ENCODE measurements around the gene MACROD2.

The MACROD2 gene

DNA sequence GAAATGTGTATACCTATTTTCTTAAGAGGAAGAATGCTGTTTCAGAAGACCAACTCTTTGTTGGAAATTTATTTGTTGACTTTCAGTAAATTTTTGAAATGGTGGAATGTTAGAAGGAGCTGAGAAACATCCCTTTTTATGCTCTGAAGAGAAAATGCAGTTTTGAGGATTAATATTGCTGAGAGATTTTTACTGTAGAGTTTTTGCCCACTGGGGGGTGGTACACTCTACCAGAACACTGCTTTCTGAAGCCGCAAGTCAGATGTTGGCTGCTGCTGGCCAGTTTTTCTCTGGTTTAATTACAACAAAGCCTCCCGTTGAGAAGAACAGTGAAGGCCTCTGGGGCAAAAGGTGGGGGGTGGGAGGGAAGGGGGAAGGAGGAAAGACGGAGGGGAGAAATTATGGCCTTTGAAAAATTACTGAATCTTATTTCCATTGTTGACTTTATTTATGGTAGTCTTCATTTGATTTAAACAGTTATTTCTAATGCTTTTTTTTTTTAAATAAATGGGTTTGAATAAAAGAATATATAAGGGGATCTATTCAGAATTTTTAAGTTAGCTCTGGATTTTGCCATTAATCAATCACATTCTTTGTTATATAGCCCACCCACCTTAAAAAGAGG lies 339.1 kb downstream of the MACROD2 start (continued):
- no peak for TF ChIP-seq PPARA (CRISPR knock-in tag; IDR thresholded peaks at IDR 0.05; ENCODE audit: borderline replicate concordance)
- TF ChIP-seq TOX (CRISPR knock-in tag; IDR thresholded peaks at IDR 0.05; ENCODE audit: borderline replicate concordance): no peak
- TF ChIP-seq GLIS3 (CRISPR knock-in tag; IDR thresholded peaks at IDR 0.05): no peak
- no peak for TF ChIP-seq ZFP3 (CRISPR knock-in tag; IDR thresholded peaks at IDR 0.05)
- TF ChIP-seq SNAI2 (CRISPR knock-in tag; IDR thresholded peaks at IDR 0.05): no peak
- TF ChIP-seq BACH2 (CRISPR knock-in tag; IDR thresholded peaks at IDR 0.05; ENCODE audit: borderline replicate concordance): no peak
- TF ChIP-seq, protein P1, sequence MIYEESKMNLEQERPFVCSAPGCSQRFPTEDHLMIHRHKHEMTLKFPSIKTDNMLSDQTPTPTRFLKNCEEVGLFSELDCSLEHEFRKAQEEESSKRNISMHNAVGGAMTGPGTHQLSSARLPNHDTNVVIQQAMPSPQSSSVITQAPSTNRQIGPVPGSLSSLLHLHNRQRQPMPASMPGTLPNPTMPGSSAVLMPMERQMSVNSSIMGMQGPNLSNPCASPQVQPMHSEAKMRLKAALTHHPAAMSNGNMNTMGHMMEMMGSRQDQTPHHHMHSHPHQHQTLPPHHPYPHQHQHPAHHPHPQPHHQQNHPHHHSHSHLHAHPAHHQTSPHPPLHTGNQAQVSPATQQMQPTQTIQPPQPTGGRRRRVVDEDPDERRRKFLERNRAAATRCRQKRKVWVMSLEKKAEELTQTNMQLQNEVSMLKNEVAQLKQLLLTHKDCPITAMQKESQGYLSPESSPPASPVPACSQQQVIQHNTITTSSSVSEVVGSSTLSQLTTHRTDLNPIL (CRISPR knock-in tag; IDR thresholded peaks at IDR 0.05; ENCODE audit: low read depth): no peak
- no peak for TF ChIP-seq CSDC2 (CRISPR knock-in tag; IDR thresholded peaks at IDR 0.05)

DNA sequence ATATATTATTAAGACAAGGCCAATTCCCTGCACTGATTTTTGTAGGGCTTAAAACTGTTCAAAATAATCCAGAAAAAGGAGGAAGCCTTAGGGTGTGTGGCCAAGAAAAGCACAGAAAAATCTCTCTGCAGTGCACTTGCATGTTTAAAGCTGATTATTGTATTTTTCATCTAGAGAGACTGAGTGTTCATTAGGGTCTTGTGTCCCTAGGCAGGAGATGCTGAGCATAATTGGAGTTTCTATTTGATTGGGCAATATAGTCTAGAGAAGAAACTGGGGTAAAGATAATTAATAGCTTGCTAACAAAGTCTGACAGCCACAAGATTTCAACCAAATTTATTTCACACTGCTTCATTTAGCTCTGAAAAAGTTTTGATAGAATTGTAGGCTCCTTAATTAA lies 339.7 kb downstream of the MACROD2 start:
- TF ChIP-seq ZC3H10 (CRISPR knock-in tag; IDR thresholded peaks at IDR 0.05) (no peak), ZNF565 (CRISPR knock-in tag; conservative IDR thresholded peaks at IDR 0.05; ENCODE audit: low read depth) (no peak), GLIS3 (CRISPR knock-in tag; IDR thresholded peaks at IDR 0.05) (no peak), SNAI2 (CRISPR knock-in tag; IDR thresholded peaks at IDR 0.05) (no peak), CSDC2 (CRISPR knock-in tag; IDR thresholded peaks at IDR 0.05) (no peak), TOX (CRISPR knock-in tag; IDR thresholded peaks at IDR 0.05; ENCODE audit: borderline replicate concordance) (no peak), ZNF8 (CRISPR knock-in tag; IDR thresholded peaks at IDR 0.05) (no peak), ARNTL (CRISPR knock-in tag; IDR thresholded peaks at IDR 0.05; ENCODE audit: borderline replicate concordance, low read depth) (no peak), ISL1 (CRISPR knock-in tag; IDR thresholded peaks at IDR 0.05) (no peak)
- no peak for ATAC-seq

DNA sequence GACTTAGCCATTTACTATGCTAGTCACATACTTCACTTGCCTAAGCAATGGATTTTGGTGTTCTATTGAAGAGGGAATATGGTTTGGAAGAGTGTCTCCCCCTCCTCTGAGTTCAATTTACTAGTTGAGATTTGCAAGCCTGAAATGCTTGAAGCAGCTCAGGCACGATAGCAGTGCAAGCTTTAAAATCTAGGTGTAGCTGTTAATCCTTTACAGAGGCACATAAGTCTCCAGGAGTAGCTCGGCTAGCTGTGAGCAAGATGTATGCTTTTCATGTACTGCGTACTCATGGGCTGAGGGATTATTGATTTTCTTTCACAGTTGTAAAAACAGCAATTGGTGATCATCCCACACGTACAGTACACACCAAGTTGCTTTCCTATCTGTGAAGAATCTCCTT lies 341.4 kb downstream of the MACROD2 start:
- peak; percentile 68 for ATAC-seq

DNA sequence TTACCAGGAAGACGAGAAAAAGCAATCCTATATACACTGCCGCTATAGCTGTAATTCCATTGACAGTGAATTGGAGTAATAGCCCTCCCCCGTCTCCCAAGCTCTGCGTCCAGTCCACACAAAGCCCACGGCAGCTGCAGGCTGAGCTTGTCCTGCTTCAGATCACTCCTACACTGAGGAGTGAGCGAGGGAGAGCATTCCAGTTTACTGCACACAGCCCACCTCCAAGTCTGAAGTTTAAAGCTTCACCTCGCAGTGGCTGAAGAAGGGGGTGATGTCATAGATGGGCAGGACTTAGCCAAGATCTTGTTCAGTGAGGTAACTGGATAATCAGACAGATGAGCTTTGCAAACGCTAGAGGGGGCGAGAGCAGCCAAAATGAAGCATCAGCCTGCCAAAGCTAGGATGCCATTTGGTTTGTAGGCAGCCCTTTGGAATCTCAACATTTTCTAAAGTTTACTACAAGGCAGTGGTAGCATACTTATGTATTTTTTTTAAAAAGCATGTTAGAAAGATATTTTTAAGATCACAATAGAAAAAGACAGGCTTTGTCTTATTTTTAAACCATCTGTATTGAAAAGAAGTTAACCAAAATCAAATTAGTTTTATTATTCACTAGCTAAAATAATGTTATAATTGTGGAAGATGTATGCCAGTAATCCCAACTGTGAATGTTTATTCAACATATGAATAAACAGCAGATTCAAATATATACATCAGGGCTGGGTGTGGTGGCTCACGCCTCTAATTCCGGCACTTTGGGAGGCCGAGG lies 342.3 kb downstream of the MACROD2 start, which contains the start of gene FLRT3:
TSS of gene FLRT3 (minus strand) at position 213 of the 772 bp plus-strand sequence. CDS start 10,106 bp downstream, outside the sequence.
- TF ChIP-seq ISL1 (CRISPR knock-in tag; IDR thresholded peaks at IDR 0.05) (0 out of 2 replicates have a peak, but pooled peaks have one; percentile 22), ARNTL (CRISPR knock-in tag; IDR thresholded peaks at IDR 0.05; ENCODE audit: borderline replicate concordance, low read depth) (no peak)
- TF ChIP-seq, protein P2, sequence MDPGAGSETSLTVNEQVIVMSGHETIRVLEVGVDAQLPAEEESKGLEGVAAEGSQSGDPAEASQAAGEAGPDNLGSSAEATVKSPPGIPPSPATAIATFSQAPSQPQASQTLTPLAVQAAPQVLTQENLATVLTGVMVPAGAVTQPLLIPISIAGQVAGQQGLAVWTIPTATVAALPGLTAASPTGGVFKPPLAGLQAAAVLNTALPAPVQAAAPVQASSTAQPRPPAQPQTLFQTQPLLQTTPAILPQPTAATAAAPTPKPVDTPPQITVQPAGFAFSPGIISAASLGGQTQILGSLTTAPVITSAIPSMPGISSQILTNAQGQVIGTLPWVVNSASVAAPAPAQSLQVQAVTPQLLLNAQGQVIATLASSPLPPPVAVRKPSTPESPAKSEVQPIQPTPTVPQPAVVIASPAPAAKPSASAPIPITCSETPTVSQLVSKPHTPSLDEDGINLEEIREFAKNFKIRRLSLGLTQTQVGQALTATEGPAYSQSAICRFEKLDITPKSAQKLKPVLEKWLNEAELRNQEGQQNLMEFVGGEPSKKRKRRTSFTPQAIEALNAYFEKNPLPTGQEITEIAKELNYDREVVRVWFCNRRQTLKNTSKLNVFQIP (CRISPR knock-in tag; IDR thresholded peaks at IDR 0.05; ENCODE audit: borderline replicate concordance, low read depth): peak; percentile 73; the same call in 1 of the 2 replicates
- ATAC-seq: peak; percentile 95

More for the DNA sequence above, 341.4 kb downstream of the MACROD2 start:
- TF ChIP-seq RARB (CRISPR knock-in tag; IDR thresholded peaks at IDR 0.05): no peak

DNA sequence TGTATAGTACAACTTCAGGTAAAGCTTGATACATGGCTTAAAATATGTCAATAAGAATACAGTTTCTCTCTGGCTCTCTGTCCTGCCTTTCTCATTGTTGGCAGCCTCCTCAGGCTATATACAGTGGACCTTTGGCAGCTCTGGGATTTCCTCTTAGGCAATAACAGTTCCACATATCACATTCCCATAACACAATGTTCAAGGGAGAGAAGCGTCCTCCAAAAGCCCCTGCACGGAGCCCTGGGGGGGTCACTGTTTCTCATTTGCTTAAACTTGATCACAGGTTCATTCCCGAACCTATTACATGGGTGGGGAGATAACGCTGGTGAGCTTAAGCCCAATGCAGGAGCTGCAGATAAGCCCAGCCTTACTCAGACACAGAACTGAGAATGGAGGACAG lies 346.5 kb downstream of the MACROD2 start:
- no peak for TF ChIP-seq ZFP30 (CRISPR knock-in tag; IDR thresholded peaks at IDR 0.05)
- TF ChIP-seq, protein P3, sequence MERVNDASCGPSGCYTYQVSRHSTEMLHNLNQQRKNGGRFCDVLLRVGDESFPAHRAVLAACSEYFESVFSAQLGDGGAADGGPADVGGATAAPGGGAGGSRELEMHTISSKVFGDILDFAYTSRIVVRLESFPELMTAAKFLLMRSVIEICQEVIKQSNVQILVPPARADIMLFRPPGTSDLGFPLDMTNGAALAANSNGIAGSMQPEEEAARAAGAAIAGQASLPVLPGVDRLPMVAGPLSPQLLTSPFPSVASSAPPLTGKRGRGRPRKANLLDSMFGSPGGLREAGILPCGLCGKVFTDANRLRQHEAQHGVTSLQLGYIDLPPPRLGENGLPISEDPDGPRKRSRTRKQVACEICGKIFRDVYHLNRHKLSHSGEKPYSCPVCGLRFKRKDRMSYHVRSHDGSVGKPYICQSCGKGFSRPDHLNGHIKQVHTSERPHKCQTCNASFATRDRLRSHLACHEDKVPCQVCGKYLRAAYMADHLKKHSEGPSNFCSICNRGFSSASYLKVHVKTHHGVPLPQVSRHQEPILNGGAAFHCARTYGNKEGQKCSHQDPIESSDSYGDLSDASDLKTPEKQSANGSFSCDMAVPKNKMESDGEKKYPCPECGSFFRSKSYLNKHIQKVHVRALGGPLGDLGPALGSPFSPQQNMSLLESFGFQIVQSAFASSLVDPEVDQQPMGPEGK (CRISPR knock-in tag; IDR thresholded peaks at IDR 0.05; ENCODE audit: borderline replicate concordance): no peak
- TF ChIP-seq TCF4 (CRISPR knock-in tag; IDR thresholded peaks at IDR 0.05; ENCODE audit: borderline replicate concordance): no peak
- no peak for TF ChIP-seq CSDC2 (CRISPR knock-in tag; IDR thresholded peaks at IDR 0.05)
- TF ChIP-seq, protein P2 (CRISPR knock-in tag; IDR thresholded peaks at IDR 0.05; ENCODE audit: borderline replicate concordance, low read depth): no peak
- ATAC-seq: no peak
